ENCODE measurements around the gene BCL11A.

DNA sequence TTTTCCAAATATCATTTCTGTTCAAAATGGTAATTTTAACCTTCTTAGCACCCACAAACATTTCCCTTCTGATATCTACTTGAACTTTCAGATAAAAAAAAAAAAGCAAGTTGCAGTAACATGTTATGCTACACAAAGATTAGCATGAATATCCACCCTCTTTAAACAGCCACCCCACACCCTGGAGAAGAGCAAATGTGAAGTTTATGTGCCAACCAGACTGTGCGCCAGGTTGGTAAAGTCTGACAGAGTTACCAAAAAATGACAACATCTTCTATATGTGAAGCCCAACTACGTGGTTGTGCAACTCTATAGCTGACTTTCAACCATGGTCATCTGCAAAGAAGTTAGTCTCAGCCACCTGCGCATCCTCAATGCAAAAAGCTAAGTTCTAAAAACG is 62.6 kb downstream of the BCL11A start:
- TF ChIP-seq, protein P1, sequence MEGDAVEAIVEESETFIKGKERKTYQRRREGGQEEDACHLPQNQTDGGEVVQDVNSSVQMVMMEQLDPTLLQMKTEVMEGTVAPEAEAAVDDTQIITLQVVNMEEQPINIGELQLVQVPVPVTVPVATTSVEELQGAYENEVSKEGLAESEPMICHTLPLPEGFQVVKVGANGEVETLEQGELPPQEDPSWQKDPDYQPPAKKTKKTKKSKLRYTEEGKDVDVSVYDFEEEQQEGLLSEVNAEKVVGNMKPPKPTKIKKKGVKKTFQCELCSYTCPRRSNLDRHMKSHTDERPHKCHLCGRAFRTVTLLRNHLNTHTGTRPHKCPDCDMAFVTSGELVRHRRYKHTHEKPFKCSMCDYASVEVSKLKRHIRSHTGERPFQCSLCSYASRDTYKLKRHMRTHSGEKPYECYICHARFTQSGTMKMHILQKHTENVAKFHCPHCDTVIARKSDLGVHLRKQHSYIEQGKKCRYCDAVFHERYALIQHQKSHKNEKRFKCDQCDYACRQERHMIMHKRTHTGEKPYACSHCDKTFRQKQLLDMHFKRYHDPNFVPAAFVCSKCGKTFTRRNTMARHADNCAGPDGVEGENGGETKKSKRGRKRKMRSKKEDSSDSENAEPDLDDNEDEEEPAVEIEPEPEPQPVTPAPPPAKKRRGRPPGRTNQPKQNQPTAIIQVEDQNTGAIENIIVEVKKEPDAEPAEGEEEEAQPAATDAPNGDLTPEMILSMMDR (IDR thresholded peaks at IDR 0.05; ENCODE audit: insufficient read depth, low read length, poor library complexity, severe bottlenecking), result no peak
- TF ChIP-seq EZH2phosphoT487 (conservative IDR thresholded peaks at IDR 0.05; ENCODE audit: low read length), result no peak

All from SU-DHL-6 (cell line).